Measurements from ENCODE around the gene ZNF554. TPM values are rescaled to one million over a fixed set of nuclear protein-coding genes. Genes with fewer than 3 reads are reported as not detected.

ZNF554 gene
- total RNA-seq, 4 donors from 2014 or later = 2.1 to 15.8 (median 5.0) TPM

GRCh38 chr19:2807379-2808128, 12.1 kb upstream of the ZNF554 start:
- TF ChIP-seq, protein P1, sequence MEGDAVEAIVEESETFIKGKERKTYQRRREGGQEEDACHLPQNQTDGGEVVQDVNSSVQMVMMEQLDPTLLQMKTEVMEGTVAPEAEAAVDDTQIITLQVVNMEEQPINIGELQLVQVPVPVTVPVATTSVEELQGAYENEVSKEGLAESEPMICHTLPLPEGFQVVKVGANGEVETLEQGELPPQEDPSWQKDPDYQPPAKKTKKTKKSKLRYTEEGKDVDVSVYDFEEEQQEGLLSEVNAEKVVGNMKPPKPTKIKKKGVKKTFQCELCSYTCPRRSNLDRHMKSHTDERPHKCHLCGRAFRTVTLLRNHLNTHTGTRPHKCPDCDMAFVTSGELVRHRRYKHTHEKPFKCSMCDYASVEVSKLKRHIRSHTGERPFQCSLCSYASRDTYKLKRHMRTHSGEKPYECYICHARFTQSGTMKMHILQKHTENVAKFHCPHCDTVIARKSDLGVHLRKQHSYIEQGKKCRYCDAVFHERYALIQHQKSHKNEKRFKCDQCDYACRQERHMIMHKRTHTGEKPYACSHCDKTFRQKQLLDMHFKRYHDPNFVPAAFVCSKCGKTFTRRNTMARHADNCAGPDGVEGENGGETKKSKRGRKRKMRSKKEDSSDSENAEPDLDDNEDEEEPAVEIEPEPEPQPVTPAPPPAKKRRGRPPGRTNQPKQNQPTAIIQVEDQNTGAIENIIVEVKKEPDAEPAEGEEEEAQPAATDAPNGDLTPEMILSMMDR (IDR thresholded peaks at IDR 0.05) = no peak
- no peak for TF ChIP-seq POLR2A (IDR thresholded peaks at IDR 0.05)
- no peaks in the 10 kb centered on the region for H3K27me3 ChIP-seq
- intact Hi-C loops (cut with DNase I; ENCODE audit: low total_unique reads) = no loop called here
- H3K9me3 ChIP-seq = no peaks in the 10 kb centered on the region
- H3K4me1 ChIP-seq = no peaks in the 10 kb centered on the region
- DNase-seq = no peak
- no peak overlapping the region for H3K4me3 ChIP-seq
- no peak overlapping the region for H3K27ac ChIP-seq
- H3K36me3 ChIP-seq = no peaks in the 10 kb centered on the region

DNA sequence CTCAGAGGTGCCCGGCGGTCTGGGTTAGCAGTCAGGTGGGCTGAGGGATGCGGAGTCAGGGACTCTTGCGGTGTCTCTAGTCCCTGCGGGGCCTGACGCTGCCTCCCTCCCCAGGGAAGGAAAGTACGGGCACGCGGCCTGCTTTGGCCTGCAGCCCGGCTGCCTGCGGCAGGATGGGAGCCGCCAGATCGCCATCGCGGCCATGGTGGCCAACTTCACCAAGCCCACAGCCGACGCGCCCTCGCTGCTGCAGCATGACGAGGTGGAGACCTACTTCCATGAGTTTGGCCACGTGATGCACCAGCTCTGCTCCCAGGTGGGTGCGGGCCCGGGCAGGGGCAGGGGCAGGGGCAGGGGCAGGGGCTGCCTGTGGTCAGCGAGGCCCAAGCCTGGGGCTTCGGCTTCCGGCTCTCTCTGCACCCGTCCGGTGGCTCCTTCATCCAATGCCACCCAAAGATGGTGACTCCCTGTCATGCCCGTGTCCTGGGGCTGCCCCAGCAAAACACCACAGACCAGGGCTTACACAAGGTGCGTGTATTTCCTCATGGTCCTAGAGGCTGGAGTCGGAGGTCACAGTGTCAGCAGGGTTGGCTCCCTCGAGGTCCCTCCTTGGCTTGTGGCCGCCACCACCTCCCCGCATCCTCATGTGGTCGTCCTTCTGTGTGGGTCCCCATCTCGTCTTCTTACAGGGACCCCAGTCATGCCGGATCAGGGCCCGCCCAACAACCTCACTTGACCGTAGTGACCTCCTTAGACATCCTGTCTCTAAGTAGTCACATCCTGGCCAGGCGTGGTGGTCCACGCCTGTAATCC, 11.3 kb upstream of the ZNF554 start:
- H3K9me3 ChIP-seq = no peaks in the 10 kb centered on the region
- H3K4me1 ChIP-seq = no peaks in the 10 kb centered on the region
- intact Hi-C loops (cut with DNase I; ENCODE audit: low total_unique reads) = no loop called here
- H3K27ac ChIP-seq = no peak overlapping the region
- no peak for TF ChIP-seq POLR2A (IDR thresholded peaks at IDR 0.05)
- TF ChIP-seq, protein P1 (IDR thresholded peaks at IDR 0.05) = no peak
- H3K4me3 ChIP-seq = no peak overlapping the region
- no peaks in the 10 kb centered on the region for H3K36me3 ChIP-seq
- no peak for DNase-seq
- no peaks in the 10 kb centered on the region for H3K27me3 ChIP-seq

GRCh38 chr19:2809387-2810140, 10.1 kb upstream of the ZNF554 start:
- DNase-seq = no peak
- Histone ChIP-seq H3K9me3 (no peaks in the 10 kb centered on the region), H3K27ac (no peak overlapping the region), H3K27me3 (no peaks in the 10 kb centered on the region), H3K36me3 (no peaks in the 10 kb centered on the region), H3K4me1 (no peaks in the 10 kb centered on the region), H3K4me3 (no peak overlapping the region)
- TF ChIP-seq, protein P1 (IDR thresholded peaks at IDR 0.05) = no peak
- TF ChIP-seq POLR2A (IDR thresholded peaks at IDR 0.05) = no peak
- intact Hi-C loops (cut with DNase I; ENCODE audit: low total_unique reads) = no loop called here

DNA sequence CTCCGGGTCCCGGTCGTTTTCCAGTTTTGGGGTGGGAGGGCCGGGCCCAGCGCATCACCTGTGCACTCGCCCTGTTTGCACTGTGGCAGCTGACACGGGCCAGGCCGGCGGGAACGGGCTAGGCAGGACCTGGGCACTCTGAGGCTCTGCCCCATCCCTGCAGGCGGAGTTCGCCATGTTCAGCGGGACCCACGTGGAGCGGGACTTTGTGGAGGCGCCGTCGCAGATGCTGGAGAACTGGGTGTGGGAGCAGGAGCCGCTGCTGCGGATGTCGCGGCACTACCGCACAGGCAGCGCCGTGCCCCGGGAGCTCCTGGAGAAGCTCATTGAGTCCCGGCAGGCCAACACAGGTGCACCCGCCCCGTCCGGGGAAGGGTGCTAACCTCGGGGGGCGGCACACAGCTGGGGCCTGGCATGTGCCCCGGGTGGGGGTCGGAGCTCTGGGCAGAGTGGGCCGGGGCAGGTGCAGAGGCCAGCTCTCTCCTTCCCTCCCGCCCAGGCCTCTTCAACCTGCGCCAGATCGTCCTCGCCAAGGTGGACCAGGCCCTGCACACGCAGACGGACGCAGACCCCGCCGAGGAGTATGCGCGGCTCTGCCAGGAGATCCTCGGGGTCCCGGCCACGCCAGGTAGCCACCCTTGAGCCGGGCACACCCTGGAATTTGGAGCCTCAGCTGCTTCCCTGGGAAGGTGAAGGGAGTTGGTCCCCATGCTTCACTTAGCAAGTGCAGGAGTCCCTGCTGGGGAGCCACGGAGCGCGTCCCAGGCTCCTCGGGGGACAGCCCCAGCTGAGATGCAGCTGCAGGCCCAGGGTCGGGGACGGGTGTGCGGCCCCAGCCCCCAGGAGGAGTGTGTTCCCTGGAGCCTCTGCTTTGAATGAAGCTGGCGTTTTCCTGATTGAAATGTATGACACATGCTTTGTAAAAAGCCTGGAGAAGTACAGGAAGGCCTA, 9.3 kb upstream of the ZNF554 start:
- intact Hi-C loops (cut with DNase I; ENCODE audit: low total_unique reads) = no loop called here
- H3K9me3 ChIP-seq = no peaks in the 10 kb centered on the region
- H3K4me3 ChIP-seq = no peak overlapping the region
- H3K27me3 ChIP-seq = no peaks in the 10 kb centered on the region
- no peak for DNase-seq
- H3K36me3 ChIP-seq = no peaks in the 10 kb centered on the region
- TF ChIP-seq, protein P1 (IDR thresholded peaks at IDR 0.05) = no peak
- no peak overlapping the region for H3K27ac ChIP-seq
- H3K4me1 ChIP-seq = no peaks in the 10 kb centered on the region
